Activated CD8-positive, alpha-beta memory T cell treated with anti-CD3 and anti-CD28 coated beads for 4 hours (primary cell): ENCODE data around the gene DAPK1.
"Not testable (repeated sequence)": the region's sequence is repeated elsewhere in the genome, so short reads cannot be mapped to it uniquely, and the experiment has no call there.

Source experiments
- DNase-seq, 2 donors: peaks; one replicate each; pipeline ENCODE4 v3.0.0-alpha.2; 2020; ENCODE audit warnings: low read depth in 2 of 2

The DAPK1 gene

GRCh38 chr9:87498046-87498810, 561 bp downstream of the DAPK1 start:
- DNase-seq: no peak

- DNase-seq: no peak
Observed at GRCh38 chr9:87498811-87499360, 1.2 kb downstream of the DAPK1 start.

- no peak for DNase-seq
Observed at GRCh38 chr9:87499424-87500017, 1.9 kb downstream of the DAPK1 start.

GRCh38 chr9:87500491-87501270, 3.0 kb downstream of the DAPK1 start:
- no peak for DNase-seq

GRCh38 chr9:87501271-87501656, 3.6 kb downstream of the DAPK1 start:
- DNase-seq: not testable (repeated sequence)

GRCh38 chr9:87501806-87502205, 4.1 kb downstream of the DAPK1 start:
- DNase-seq: no peak

- DNase-seq: no peak
Observed at GRCh38 chr9:87502391-87503221, 4.9 kb downstream of the DAPK1 start.

GRCh38 chr9:87503430-87503829, 5.8 kb downstream of the DAPK1 start:
- no peak for DNase-seq

GRCh38 chr9:87503927-87504326, 6.3 kb downstream of the DAPK1 start:
- DNase-seq: no peak

GRCh38 chr9:87504938-87505337, 7.3 kb downstream of the DAPK1 start:
- DNase-seq: no peak

- DNase-seq: no peak
Observed at GRCh38 chr9:87505869-87506678, 8.4 kb downstream of the DAPK1 start.

- no peak for DNase-seq
Observed at GRCh38 chr9:87507576-87507975, 9.9 kb downstream of the DAPK1 start.

- no peak for DNase-seq
Observed at GRCh38 chr9:87510252-87510683, 12.6 kb downstream of the DAPK1 start.

GRCh38 chr9:87512311-87512710, 14.6 kb downstream of the DAPK1 start:
- no peak for DNase-seq

- no peak for DNase-seq
Observed at GRCh38 chr9:87513161-87513560, 15.5 kb downstream of the DAPK1 start.

- DNase-seq: no peak
Observed at GRCh38 chr9:87513880-87514535, 16.3 kb downstream of the DAPK1 start.

GRCh38 chr9:87515006-87515405, 17.3 kb downstream of the DAPK1 start:
- no peak for DNase-seq

GRCh38 chr9:87515588-87516221, 18.0 kb downstream of the DAPK1 start:
- no peak for DNase-seq

- no peak for DNase-seq
Observed at GRCh38 chr9:87516222-87516925, 18.7 kb downstream of the DAPK1 start.
